Smooth muscle cell (in vitro differentiated cells): ENCODE measurements around the gene CPVL. TPM values are rescaled to one million over a fixed set of nuclear protein-coding genes. Genes with fewer than 3 reads are reported as not detected.

ENCODE experiments used
- DNase-seq: peaks from one replicate; lab custom pipeline; 2025; ENCODE audit not compliant: unreplicated experiment; lab: John Stamatoyannopoulos, UW
- H2AFZ ChIP-seq: fragments of 200-600 bp; sonication (generic); 2 replicates; pipeline ENCODE4 v1.6.0; 2016; ENCODE audit warnings: antibody characterized with exemption, low read depth, mild to moderate bottlenecking
- H3F3A ChIP-seq: fragments of 200-600 bp; sonication (generic); 2 replicates; pipeline ENCODE4 v1.6.0; 2017; ENCODE audit warnings: antibody characterized with exemption, low read depth
- H3K27ac ChIP-seq: fragments of 200-600 bp; sonication (generic); 2 replicates; pipeline ENCODE4 v1.5.1; 2016; ENCODE audit warnings: low read depth, mild to moderate bottlenecking
- H3K27me3 ChIP-seq: fragments of 200-600 bp; sonication (generic); 2 replicates; pipeline ENCODE4 v1.6.1; 2016; ENCODE audit warnings: low read depth, mild to moderate bottlenecking
- H3K36me3 ChIP-seq: fragments of 200-600 bp; sonication (generic); 2 replicates; pipeline ENCODE4 v1.5.1; 2016; ENCODE audit warnings: low read depth
- H3K4me1 ChIP-seq: fragments of 200-600 bp; sonication (generic); 2 replicates; pipeline ENCODE4 v1.5.1; 2016; ENCODE audit warnings: low read depth
- H3K4me2 ChIP-seq: fragments of 200-600 bp; sonication (generic); 2 replicates; pipeline ENCODE4 v1.6.0; 2016; ENCODE audit warnings: mild to moderate bottlenecking
- H3K4me3 ChIP-seq: fragments of 200-600 bp; sonication (generic); 2 replicates; pipeline ENCODE4 v1.5.1; 2016; ENCODE audit warnings: mild to moderate bottlenecking
- H3K79me2 ChIP-seq: fragments of 200-600 bp; sonication (generic); 2 replicates; pipeline ENCODE4 v1.6.0; 2016; ENCODE audit warnings: low read depth, mild to moderate bottlenecking
- H3K9ac ChIP-seq: fragments of 200-600 bp; sonication (generic); 2 replicates; pipeline ENCODE4 v1.6.0; 2016; ENCODE audit warnings: low read depth
- H3K9me3 ChIP-seq: fragments of 200-600 bp; sonication (generic); replicated peaks from 2 replicates; pipeline ENCODE4 v1.5.1; 2016; ENCODE audit warnings: low read depth
- H4K20me1 ChIP-seq: fragments of 200-600 bp; sonication (generic); 2 replicates; pipeline ENCODE4 v1.6.0; 2016; ENCODE audit warnings: low read depth
- WGBS: methylation state at CpG from one replicate; pipeline ENCODE4 v1.1.7; 2016; ENCODE audit warnings: low lambda C conversion rate; 5-methylcytosine and 5-hydroxymethylcytosine counted together
- polyA plus RNA-seq: library from polyadenylated mRNA; unstranded; fragments of >200 nt; fragmentation: Nextera tagmentation; extraction: Ambion mirVana; gene quantifications from 2 replicates; pipeline ENCODE4 v1.2.1, GENCODE V29; 2016
- total RNA-seq: library from RNA; depleted of rRNA; stranded (reverse); fragments of >200 nt; gene quantifications from 2 replicates; pipeline ENCODE4 v1.2.3, GENCODE V29; 2014
- TF ChIP-seq, protein P1 (sequence below): fragments of 200-600 bp; sonication (generic); IDR thresholded peaks from 2 replicates; pipeline ENCODE4 v1.5.1; 2017; ENCODE audit warnings: borderline replicate concordance, mild to moderate bottlenecking, antibody characterized with exemption; ENCODE audit not compliant: insufficient read depth, poor library complexity, severe bottlenecking

The CPVL gene
- total and polyA plus RNA-seq, 2 experiments from 2014 or later: 7.2 to 29.8 TPM

GRCh38 chr7:28958235-28958979 lies 187.9 kb downstream of the CPVL start, which contains the start of gene TRIL:
TRIL (minus strand) TSS chr7:28958330; CDS start chr7:28958046, 284 bp downstream.
- Histone ChIP-seq H3F3A (peaks cover 28% of the 10 kb centered on the region), H3K4me1 (peaks cover 22% of the 10 kb centered on the region), H4K20me1 (peaks cover 7% of the 10 kb centered on the region), H3K4me3 (peak within 1 kb of the TSS; percentile 68), H3K9ac (no peak within 1 kb of the TSS), H3K27me3 (no peaks in the 10 kb centered on the region), H3K36me3 (no peaks in the 10 kb centered on the region), H3K27ac (peak within 1 kb of the TSS; percentile 44), H2AFZ (peak within 1 kb of the TSS; percentile 83), H3K79me2 (no peaks in the 10 kb centered on the region), H3K4me2 (peak within 1 kb of the TSS; percentile 97), H3K9me3 (no peaks in the 10 kb centered on the region)
- DNase-seq: peak; percentile 77
- TF ChIP-seq, protein P1, sequence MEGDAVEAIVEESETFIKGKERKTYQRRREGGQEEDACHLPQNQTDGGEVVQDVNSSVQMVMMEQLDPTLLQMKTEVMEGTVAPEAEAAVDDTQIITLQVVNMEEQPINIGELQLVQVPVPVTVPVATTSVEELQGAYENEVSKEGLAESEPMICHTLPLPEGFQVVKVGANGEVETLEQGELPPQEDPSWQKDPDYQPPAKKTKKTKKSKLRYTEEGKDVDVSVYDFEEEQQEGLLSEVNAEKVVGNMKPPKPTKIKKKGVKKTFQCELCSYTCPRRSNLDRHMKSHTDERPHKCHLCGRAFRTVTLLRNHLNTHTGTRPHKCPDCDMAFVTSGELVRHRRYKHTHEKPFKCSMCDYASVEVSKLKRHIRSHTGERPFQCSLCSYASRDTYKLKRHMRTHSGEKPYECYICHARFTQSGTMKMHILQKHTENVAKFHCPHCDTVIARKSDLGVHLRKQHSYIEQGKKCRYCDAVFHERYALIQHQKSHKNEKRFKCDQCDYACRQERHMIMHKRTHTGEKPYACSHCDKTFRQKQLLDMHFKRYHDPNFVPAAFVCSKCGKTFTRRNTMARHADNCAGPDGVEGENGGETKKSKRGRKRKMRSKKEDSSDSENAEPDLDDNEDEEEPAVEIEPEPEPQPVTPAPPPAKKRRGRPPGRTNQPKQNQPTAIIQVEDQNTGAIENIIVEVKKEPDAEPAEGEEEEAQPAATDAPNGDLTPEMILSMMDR: no peak
- WGBS: 1% methylated on average over 66 of the region's 66 CpGs

- Histone ChIP-seq H3K4me1 (peaks cover 22% of the 10 kb centered on the region), H3F3A (peaks cover 32% of the 10 kb centered on the region), H2AFZ (peak overlapping the region; percentile 83), H3K9ac (no peak overlapping the region), H3K4me2 (peak overlapping the region; percentile 97), H3K9me3 (no peaks in the 10 kb centered on the region), H4K20me1 (peaks cover 7% of the 10 kb centered on the region), H3K27ac (peak overlapping the region; percentile 44), H3K79me2 (no peaks in the 10 kb centered on the region), H3K4me3 (peak overlapping the region; percentile 68), H3K36me3 (no peaks in the 10 kb centered on the region), H3K27me3 (no peaks in the 10 kb centered on the region)
- TF ChIP-seq, protein P1: no peak
- no peak for DNase-seq
- 4% methylated on average over 47 of the region's 47 CpGs for WGBS
These were observed 188.5 kb downstream of the CPVL start for GRCh38 chr7:28957751-28958234.

GRCh38 chr7:28957064-28957750 lies 189.1 kb downstream of the CPVL start:
- H3K36me3 ChIP-seq: no peaks in the 10 kb centered on the region
- no peaks in the 10 kb centered on the region for H3K27me3 ChIP-seq
- H4K20me1 ChIP-seq: peaks cover 7% of the 10 kb centered on the region
- peaks cover 22% of the 10 kb centered on the region for H3K4me1 ChIP-seq
- H2AFZ ChIP-seq: peak overlapping the region; percentile 83
- TF ChIP-seq, protein P1: no peak
- H3K9me3 ChIP-seq: no peaks in the 10 kb centered on the region
- H3K27ac ChIP-seq: no peak overlapping the region
- H3K4me2 ChIP-seq: peak overlapping the region; percentile 97
- WGBS: 5% methylated on average over 56 of the region's 59 CpGs
- peak overlapping the region; percentile 68 for H3K4me3 ChIP-seq
- no peak overlapping the region for H3K9ac ChIP-seq
- no peaks in the 10 kb centered on the region for H3K79me2 ChIP-seq
- DNase-seq: no peak
- H3F3A ChIP-seq: peaks cover 38% of the 10 kb centered on the region
